Astrocyte of the cerebellum (primary cell): Measurements from ENCODE around the gene RALGPS1.

Source experiments
- DNase-seq: peaks from one replicate; pipeline ENCODE4 v3.0.0-alpha.2; 2011; ENCODE audit warnings: low read depth
- H3K4me3 ChIP-seq: 2 replicates; pipeline ENCODE4 v1.5.1; 2011; ENCODE audit warnings: mild to moderate bottlenecking, low read depth, low read length, moderate library complexity
- in situ Hi-C: cut with HindIII; loops from 2 replicates; pipeline ENCODE4 v1.10.0; 2017; ENCODE audit warnings: low sequenced_read_pairs
- TF ChIP-seq, protein P1 (sequence below): IDR thresholded peaks from 2 replicates; pipeline ENCODE4 v1.5.1; 2012; ENCODE audit warnings: low read length, low read depth, moderate library complexity, mild to moderate bottlenecking; ENCODE audit errors: missing control alignments

RALGPS1 gene

DNA sequence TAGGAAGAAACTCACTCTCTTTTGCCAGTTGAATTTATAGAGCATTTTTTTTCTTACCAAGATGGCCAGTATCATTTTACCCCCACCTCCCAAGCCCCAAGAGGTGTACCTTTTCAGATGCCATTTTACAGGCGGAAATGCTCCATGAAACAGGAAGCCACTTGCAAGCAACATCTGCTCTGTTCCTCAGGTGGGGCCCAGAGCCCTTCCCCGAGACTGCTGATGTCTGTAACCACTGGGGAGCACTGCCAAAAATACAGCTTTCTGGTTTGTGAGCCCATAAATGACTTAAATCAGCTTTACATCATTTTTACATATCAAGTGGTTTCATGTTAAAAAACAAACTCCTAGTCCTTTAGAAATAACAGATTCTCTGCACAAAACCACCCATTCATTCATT is 307.1 kb downstream of the RALGPS1 start:
- DNase-seq, result no peak
- in situ Hi-C loops, result no loop called here
- no peak overlapping the region for H3K4me3 ChIP-seq
- TF ChIP-seq, protein P1, sequence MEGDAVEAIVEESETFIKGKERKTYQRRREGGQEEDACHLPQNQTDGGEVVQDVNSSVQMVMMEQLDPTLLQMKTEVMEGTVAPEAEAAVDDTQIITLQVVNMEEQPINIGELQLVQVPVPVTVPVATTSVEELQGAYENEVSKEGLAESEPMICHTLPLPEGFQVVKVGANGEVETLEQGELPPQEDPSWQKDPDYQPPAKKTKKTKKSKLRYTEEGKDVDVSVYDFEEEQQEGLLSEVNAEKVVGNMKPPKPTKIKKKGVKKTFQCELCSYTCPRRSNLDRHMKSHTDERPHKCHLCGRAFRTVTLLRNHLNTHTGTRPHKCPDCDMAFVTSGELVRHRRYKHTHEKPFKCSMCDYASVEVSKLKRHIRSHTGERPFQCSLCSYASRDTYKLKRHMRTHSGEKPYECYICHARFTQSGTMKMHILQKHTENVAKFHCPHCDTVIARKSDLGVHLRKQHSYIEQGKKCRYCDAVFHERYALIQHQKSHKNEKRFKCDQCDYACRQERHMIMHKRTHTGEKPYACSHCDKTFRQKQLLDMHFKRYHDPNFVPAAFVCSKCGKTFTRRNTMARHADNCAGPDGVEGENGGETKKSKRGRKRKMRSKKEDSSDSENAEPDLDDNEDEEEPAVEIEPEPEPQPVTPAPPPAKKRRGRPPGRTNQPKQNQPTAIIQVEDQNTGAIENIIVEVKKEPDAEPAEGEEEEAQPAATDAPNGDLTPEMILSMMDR, result no peak

DNA sequence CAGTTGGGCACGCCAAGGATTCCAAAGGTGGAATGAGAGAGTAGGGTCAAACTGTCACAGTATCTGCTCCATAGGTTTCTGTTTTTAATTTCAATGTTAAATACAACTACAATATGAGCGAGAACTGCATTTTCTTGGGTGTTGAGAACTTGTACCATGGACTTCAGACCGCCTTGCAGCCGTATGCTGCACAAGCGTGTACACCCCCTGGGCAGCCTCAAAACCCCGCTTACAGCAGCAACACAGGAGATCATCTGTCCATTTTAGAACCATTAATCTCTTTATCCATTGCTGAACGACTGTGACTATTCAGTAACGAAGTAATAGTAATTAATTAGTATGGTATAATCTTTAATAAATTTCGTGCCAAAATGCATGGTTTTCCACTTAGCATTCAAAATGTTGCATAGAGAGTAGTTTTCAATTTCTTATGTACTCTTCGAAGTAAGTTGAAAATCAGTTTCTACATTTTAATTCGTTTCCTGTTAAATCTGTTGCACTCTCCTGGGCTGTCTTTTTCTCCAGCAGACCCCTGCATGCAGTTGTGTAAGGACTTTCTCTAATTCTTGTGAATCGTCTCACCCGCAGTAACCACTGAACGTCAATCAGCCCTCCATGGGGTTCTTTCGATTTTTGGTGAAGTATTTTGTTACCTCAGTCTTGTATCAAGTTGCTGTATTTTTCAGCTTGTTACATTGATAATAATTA is 308.0 kb downstream of the RALGPS1 start:
- H3K4me3 ChIP-seq, result no peak overlapping the region
- DNase-seq, result no peak
- in situ Hi-C loops, result no loop called here
- TF ChIP-seq, protein P1, result no peak

GRCh38 chr9:127223266-127223665 is 308.7 kb downstream of the RALGPS1 start:
- TF ChIP-seq, protein P1, result no peak
- no peak for DNase-seq
- H3K4me3 ChIP-seq, result no peak overlapping the region
- in situ Hi-C loops, result no loop called here

GRCh38 chr9:127223810-127224177 is 309.2 kb downstream of the RALGPS1 start:
- TF ChIP-seq, protein P1, result no peak
- in situ Hi-C loops, result no loop called here
- DNase-seq, result no peak
- peak overlapping the region; percentile 47 for H3K4me3 ChIP-seq

DNA sequence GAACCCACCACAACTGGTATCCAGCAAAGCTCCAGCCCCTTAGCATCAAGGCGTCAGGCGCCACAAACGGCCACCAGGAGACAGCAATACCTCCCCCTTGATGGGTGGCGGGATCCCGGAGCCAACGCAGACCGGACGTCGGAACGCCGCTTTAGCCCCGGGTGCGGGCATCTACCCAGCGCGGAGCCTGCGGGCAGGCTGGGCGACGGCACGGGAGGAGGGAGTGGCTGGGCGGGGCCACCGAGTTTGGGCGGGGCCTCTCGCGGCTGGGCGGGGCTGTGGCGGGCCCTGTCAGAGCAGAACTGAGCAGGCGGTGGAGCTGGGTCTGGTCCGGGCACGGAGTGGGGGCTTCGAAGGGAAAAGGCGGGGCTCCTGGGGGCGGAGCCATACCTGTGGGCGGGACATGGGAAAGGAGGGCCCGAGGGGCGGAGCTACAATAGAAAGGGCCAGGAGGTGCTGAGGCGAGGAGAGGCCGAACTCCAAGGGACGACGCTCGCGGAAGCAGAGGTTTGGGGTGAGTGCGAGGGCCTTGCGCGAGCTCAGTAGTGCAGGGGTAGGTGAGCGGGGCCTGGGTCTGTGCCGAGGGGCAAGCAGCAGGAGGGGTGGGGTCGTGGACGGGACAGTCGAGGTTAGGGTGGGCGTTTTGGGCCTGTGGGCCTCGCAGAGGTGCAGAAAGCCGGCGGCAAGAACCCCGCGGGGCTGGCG is 309.7 kb downstream of the RALGPS1 start:
- H3K4me3 ChIP-seq, result peak overlapping the region; percentile 47
- TF ChIP-seq, protein P1, result peak; percentile 32
- in situ Hi-C loops, result no loop called here
- DNase-seq, result peak; percentile 34

- in situ Hi-C loops, result no loop called here
- TF ChIP-seq, protein P1, result no peak
- peak; percentile 70 for DNase-seq
- peak overlapping the region; percentile 57 for H3K4me3 ChIP-seq
Observed at GRCh38 chr9:127224883-127225739, 310.5 kb downstream of the RALGPS1 start.
